Mesendoderm (in vitro differentiated cells): ENCODE data around the gene BRCA1.

ENCODE experiments used
- DNase-seq: peaks from one replicate; pipeline ENCODE4 v3.0.0; 2013
- H2AK5ac ChIP-seq: 2 replicates; pipeline ENCODE4 v1.6.1; 2013; ENCODE audit warnings: low read length, inconsistent platforms
- H2BK120ac ChIP-seq: 2 replicates; pipeline ENCODE4 v1.6.1; 2013; ENCODE audit warnings: low read depth, mild to moderate bottlenecking, low read length, moderate library complexity, mixed read lengths
- H2BK15ac ChIP-seq: replicated peaks from 2 replicates; pipeline ENCODE4 v1.6.1; 2013; ENCODE audit warnings: low read depth, mild to moderate bottlenecking, moderate library complexity
- H2BK5ac ChIP-seq: 2 replicates; pipeline ENCODE4 v1.6.1; 2013; ENCODE audit warnings: low read length, inconsistent platforms
- H3K18ac ChIP-seq: 2 replicates; pipeline ENCODE4 v1.6.1; 2013; ENCODE audit warnings: mild to moderate bottlenecking, low read length, mixed read lengths
- H3K23ac ChIP-seq: one replicate; pipeline ENCODE4 v1.6.1; 2013; ENCODE audit warnings: low read length
- H3K27ac ChIP-seq: 2 replicates; pipeline ENCODE4 v1.5.1; 2013; ENCODE audit warnings: low read depth, mild to moderate bottlenecking, inconsistent platforms, low read length, moderate library complexity
- H3K27me3 ChIP-seq: 2 replicates; pipeline ENCODE4 v1.6.1; 2013; ENCODE audit warnings: low read length, control low read depth, mild to moderate bottlenecking, inconsistent platforms; ENCODE audit not compliant: insufficient read depth, poor library complexity
- H3K36me3 ChIP-seq: 2 replicates; pipeline ENCODE4 v1.6.1; 2013; ENCODE audit warnings: low read length, inconsistent platforms; ENCODE audit not compliant: control insufficient read depth, insufficient read depth
- H3K4ac ChIP-seq: one replicate; pipeline ENCODE4 v1.6.1; 2013; ENCODE audit warnings: low read depth, mild to moderate bottlenecking, low read length, moderate library complexity
- H3K4me1 ChIP-seq: 2 replicates; pipeline ENCODE4 v1.6.1; 2013; ENCODE audit warnings: low read depth, low read length, inconsistent platforms; ENCODE audit not compliant: control insufficient read depth
- H3K4me2 ChIP-seq: 2 replicates; pipeline ENCODE4 v1.6.1; 2013; ENCODE audit warnings: low read length
- H3K4me3 ChIP-seq: 2 replicates; pipeline ENCODE4 v1.5.1; 2013; ENCODE audit warnings: mild to moderate bottlenecking, low read length
- H3K56ac ChIP-seq: one replicate; pipeline ENCODE4 v1.6.1; 2013; ENCODE audit warnings: low read length
- H3K79me1 ChIP-seq: 2 replicates; pipeline ENCODE4 v1.6.1; 2013; ENCODE audit warnings: low read length, inconsistent platforms
- H3K79me2 ChIP-seq: 2 replicates; pipeline ENCODE4 v1.6.1; 2013; ENCODE audit warnings: mild to moderate bottlenecking, low read length; ENCODE audit not compliant: control insufficient read depth, insufficient read depth
- H3K9ac ChIP-seq: 2 replicates; pipeline ENCODE4 v1.6.1; 2013; ENCODE audit warnings: low read length, inconsistent platforms
- H4K5ac ChIP-seq: one replicate; pipeline ENCODE4 v1.6.1; 2013; ENCODE audit warnings: low read length
- H4K8ac ChIP-seq: one replicate; pipeline ENCODE4 v1.6.1; 2013; ENCODE audit warnings: low read depth, mild to moderate bottlenecking, control low read depth, low read length, moderate library complexity
- WGBS: extraction: QIAGEN DNeasy Blood & Tissue Kit; methylation state at CpG from one replicate; pipeline ENCODE4 v1.1.7; 2013; ENCODE audit warnings: low lambda C conversion rate, missing lambda C conversion rate; ENCODE audit not compliant: insufficient coverage; ENCODE audit errors: extremely low coverage; 5-methylcytosine and 5-hydroxymethylcytosine counted together

Gene BRCA1

GRCh38 chr17:43039646-43040045 lies 85.5 kb downstream of the BRCA1 start:
- Histone ChIP-seq H3K36me3 (no peaks in the 10 kb centered on the region), H4K8ac (no peak overlapping the region), H3K27ac (no peak overlapping the region), H3K9ac (no peak overlapping the region), H3K18ac (no peak overlapping the region), H3K56ac (no peak overlapping the region), H3K4ac (no peak overlapping the region), H3K4me2 (no peak overlapping the region), H3K4me1 (peaks cover 17% of the 10 kb centered on the region), H2BK15ac (no peak overlapping the region), H2BK120ac (no peak overlapping the region), H2AK5ac (no peak overlapping the region), H2BK5ac (no peak overlapping the region), H3K4me3 (no peak overlapping the region), H3K79me2 (no peaks in the 10 kb centered on the region), H3K23ac (no peak overlapping the region), H3K79me1 (no peaks in the 10 kb centered on the region), H3K27me3 (no peaks in the 10 kb centered on the region), H4K5ac (no peak overlapping the region)
- DNase-seq = no peak
- no CpG with 5 or more reads among the region's 2 CpGs for WGBS

GRCh38 chr17:43034894-43035293 lies 90.3 kb downstream of the BRCA1 start:
- H3K4me2 ChIP-seq = no peak overlapping the region
- H2BK15ac ChIP-seq = no peak overlapping the region
- H3K27ac ChIP-seq = no peak overlapping the region
- no peak overlapping the region for H3K18ac ChIP-seq
- no peak overlapping the region for H2AK5ac ChIP-seq
- H3K23ac ChIP-seq = no peak overlapping the region
- WGBS = no CpG with 5 or more reads among the region's 3 CpGs
- H4K8ac ChIP-seq = no peak overlapping the region
- H3K79me2 ChIP-seq = no peaks in the 10 kb centered on the region
- no peaks in the 10 kb centered on the region for H3K27me3 ChIP-seq
- no peak for DNase-seq
- H3K9ac ChIP-seq = no peak overlapping the region
- H4K5ac ChIP-seq = no peak overlapping the region
- no peak overlapping the region for H3K4ac ChIP-seq
- no peak overlapping the region for H2BK5ac ChIP-seq
- H3K56ac ChIP-seq = peak overlapping the region; percentile 59
- no peaks in the 10 kb centered on the region for H3K36me3 ChIP-seq
- H3K79me1 ChIP-seq = no peaks in the 10 kb centered on the region
- H3K4me1 ChIP-seq = peaks cover 3% of the 10 kb centered on the region
- no peak overlapping the region for H2BK120ac ChIP-seq
- H3K4me3 ChIP-seq = no peak overlapping the region

GRCh38 chr17:43033948-43034881 lies 90.9 kb downstream of the BRCA1 start:
- H3K4me2 ChIP-seq = no peak overlapping the region
- H4K5ac ChIP-seq = no peak overlapping the region
- H3K36me3 ChIP-seq = no peaks in the 10 kb centered on the region
- H3K4ac ChIP-seq = no peak overlapping the region
- H3K4me3 ChIP-seq = no peak overlapping the region
- H2BK15ac ChIP-seq = no peak overlapping the region
- H2BK5ac ChIP-seq = no peak overlapping the region
- no peak overlapping the region for H3K18ac ChIP-seq
- peak overlapping the region; percentile 3 for H3K9ac ChIP-seq
- no peaks in the 10 kb centered on the region for H3K79me1 ChIP-seq
- H3K27ac ChIP-seq = peak overlapping the region; percentile 3
- WGBS = no CpG with 5 or more reads among the region's 12 CpGs
- no peak overlapping the region for H4K8ac ChIP-seq
- H3K27me3 ChIP-seq = no peaks in the 10 kb centered on the region
- H3K79me2 ChIP-seq = no peaks in the 10 kb centered on the region
- H3K56ac ChIP-seq = peak overlapping the region; percentile 59
- no peak overlapping the region for H2BK120ac ChIP-seq
- no peak overlapping the region for H3K23ac ChIP-seq
- peaks cover 3% of the 10 kb centered on the region for H3K4me1 ChIP-seq
- DNase-seq = peak; percentile 84
- H2AK5ac ChIP-seq = no peak overlapping the region

GRCh38 chr17:43031666-43032065 lies 93.5 kb downstream of the BRCA1 start:
- Histone ChIP-seq H3K27ac (no peak overlapping the region), H2BK15ac (no peak overlapping the region), H3K18ac (no peak overlapping the region), H3K36me3 (no peaks in the 10 kb centered on the region), H3K4me1 (peaks cover 3% of the 10 kb centered on the region), H3K9ac (no peak overlapping the region), H3K79me2 (no peaks in the 10 kb centered on the region), H2BK120ac (no peak overlapping the region), H3K27me3 (no peaks in the 10 kb centered on the region), H2BK5ac (no peak overlapping the region), H3K56ac (no peak overlapping the region), H3K23ac (no peak overlapping the region), H3K4me2 (no peak overlapping the region), H4K5ac (no peak overlapping the region), H3K4ac (no peak overlapping the region), H2AK5ac (no peak overlapping the region), H3K79me1 (no peaks in the 10 kb centered on the region), H3K4me3 (no peak overlapping the region), H4K8ac (no peak overlapping the region)
- no CpG with 5 or more reads among the region's 3 CpGs for WGBS
- DNase-seq = no peak

GRCh38 chr17:43030137-43030767 lies 94.9 kb downstream of the BRCA1 start:
- H3K27me3 ChIP-seq = no peaks in the 10 kb centered on the region
- no peak overlapping the region for H3K23ac ChIP-seq
- H3K27ac ChIP-seq = no peak overlapping the region
- H2BK120ac ChIP-seq = no peak overlapping the region
- H3K4ac ChIP-seq = no peak overlapping the region
- H3K4me2 ChIP-seq = no peak overlapping the region
- peaks cover 3% of the 10 kb centered on the region for H3K4me1 ChIP-seq
- H2BK15ac ChIP-seq = no peak overlapping the region
- H2AK5ac ChIP-seq = no peak overlapping the region
- H3K79me1 ChIP-seq = no peaks in the 10 kb centered on the region
- no peak overlapping the region for H4K8ac ChIP-seq
- no peak overlapping the region for H2BK5ac ChIP-seq
- no peak overlapping the region for H3K56ac ChIP-seq
- H4K5ac ChIP-seq = no peak overlapping the region
- H3K18ac ChIP-seq = no peak overlapping the region
- DNase-seq = no peak
- WGBS = no CpG with 5 or more reads among the region's 6 CpGs
- no peak overlapping the region for H3K4me3 ChIP-seq
- no peaks in the 10 kb centered on the region for H3K36me3 ChIP-seq
- H3K9ac ChIP-seq = no peak overlapping the region
- no peaks in the 10 kb centered on the region for H3K79me2 ChIP-seq
